Glomerular visceral epithelial cell (primary cell): ENCODE results near the gene R3HDM4.

Experiments used
- DNase-seq: peaks from one replicate; pipeline ENCODE4 v3.0.0-alpha.2; 2016; ENCODE audit errors: extremely low spot score

R3HDM4 gene

DNA sequence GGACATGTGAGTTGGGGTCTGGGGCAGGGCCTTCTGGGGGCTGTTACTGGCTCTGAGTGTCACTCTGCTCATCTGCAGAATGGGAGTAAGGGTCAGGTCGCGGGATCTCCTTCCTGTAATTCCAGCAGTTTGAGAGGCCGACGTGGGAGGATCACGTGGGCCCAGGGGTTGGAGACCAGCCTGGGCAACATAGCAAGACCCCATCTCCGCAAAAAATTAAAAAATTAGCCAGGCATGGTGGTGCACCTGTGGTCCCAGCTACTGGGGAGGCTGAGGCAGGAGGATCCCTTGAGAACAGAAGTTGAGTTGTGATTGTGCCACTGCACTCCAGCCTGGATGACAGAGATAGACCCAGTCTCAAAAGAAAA, 16.9 kb upstream of the R3HDM4 start:
- no peak for DNase-seq

DNA sequence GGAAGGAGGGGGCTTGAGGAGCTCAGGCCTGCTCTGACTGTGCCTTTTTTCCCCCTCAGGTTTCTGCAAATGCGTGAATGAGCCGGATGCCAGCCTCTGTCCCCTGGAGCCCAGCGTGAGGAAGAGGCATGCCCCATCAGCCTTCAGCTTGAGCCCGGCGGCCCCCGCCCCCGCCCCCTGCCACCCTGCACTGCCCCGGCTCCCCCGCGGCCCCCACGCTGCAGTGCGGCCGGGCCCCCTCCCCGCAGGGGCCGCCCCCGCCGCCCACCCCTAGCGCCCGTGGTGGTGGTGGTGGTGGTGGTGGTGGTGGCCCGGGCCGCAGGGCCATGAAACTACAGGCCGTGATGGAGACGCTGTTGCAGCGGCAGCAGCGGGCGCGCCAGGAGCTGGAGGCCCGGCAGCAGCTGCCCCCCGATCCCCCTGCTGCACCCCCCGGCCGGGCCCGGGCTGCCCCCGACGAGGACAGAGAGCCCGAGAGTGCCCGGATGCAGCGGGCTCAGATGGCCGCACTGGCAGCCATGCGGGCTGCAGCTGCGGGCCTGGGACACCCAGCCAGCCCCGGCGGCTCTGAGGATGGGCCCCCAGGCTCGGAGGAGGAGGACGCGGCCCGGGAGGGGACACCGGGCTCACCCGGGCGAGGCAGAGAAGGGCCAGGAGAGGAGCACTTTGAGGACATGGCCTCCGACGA, 16.3 kb upstream of the R3HDM4 start:
- no peak for DNase-seq

DNA sequence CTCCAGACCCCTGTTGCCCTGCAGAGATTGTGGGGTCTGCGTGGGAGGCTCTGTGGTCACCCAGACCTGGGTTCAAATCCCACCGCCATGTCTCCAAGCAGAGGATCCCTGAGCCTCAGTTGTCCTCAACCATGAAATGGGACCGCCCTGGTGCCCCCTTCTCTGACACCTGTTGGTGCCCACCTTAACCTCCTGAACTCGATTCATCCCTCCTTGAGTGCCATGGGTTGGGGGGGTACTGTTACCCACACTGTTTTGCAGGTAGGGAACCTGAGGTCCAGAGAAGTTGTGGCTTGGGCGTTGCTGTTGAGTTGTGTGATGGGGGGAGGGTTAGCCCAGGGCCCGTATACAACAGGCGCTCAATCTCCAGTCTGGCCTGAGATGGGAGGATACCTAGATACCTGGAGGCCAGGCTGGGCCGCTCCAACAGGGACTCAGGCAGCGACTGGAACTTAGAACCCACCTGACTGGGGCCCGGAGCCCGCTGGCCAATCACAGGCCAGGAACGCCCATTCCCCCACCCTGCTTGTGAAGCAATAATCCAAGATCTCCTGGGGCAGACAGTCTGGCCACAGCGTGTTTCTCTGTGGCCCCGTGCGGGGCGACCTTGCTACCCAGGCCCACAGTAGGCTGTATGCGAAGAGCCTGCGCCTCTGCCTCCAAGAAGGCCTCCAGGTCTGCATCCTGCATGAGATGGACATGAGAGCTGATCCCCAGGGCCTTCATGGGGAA, 15.6 kb upstream of the R3HDM4 start:
- DNase-seq: no peak

DNA sequence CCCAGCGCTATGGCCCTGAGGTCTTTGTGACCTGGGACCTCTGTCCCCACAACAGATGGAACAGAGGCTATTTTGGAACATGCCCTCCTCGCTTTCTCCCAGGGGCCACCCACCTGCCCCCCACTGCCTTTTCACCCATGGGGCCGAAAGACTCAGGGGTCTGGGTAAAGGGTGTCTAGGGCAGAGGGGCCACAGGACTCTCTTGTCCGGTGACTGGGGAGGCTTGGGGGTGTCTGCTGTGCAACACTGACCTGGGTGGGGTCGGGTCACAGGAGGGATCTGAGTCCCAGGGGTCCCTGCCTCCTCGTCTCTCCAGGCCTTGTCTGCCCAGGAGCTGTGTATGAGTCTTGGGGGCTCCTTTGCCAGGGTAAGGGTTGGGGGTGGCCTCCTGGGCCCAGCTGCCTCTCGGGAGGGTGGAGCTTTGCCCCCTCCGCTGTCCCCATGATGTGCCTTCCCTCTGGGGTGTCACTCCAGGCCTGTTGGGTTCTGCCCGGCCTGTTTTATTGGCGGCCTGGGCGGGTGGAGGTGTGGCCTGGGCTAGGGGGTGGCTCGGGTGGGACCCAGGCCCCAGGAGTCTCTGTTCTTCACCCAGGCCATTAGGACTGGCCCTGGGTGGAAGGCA, 14.9 kb upstream of the R3HDM4 start:
- no peak for DNase-seq

DNA sequence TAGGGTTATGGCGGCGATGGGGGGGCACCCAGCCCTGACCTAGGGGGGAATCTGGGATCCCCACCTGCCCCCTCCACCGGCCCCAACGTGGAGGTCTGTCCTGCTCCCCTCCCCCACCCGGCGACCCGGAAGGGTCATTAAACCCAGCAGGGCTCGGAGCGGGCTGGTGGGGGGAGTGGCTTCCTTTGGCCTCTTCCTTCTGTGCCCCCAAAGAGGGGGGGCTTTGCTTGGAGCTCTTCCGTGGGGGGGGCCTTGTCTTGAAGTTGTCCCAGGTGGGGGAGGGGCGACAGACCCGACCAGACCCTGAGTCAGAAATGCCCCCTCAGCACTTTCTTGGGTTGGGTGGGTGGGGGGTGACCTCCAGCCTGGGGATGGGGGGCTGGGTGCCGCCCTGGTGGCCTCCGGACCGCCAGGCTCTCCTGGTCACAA, 14.3 kb upstream of the R3HDM4 start:
- DNase-seq: no peak

DNA sequence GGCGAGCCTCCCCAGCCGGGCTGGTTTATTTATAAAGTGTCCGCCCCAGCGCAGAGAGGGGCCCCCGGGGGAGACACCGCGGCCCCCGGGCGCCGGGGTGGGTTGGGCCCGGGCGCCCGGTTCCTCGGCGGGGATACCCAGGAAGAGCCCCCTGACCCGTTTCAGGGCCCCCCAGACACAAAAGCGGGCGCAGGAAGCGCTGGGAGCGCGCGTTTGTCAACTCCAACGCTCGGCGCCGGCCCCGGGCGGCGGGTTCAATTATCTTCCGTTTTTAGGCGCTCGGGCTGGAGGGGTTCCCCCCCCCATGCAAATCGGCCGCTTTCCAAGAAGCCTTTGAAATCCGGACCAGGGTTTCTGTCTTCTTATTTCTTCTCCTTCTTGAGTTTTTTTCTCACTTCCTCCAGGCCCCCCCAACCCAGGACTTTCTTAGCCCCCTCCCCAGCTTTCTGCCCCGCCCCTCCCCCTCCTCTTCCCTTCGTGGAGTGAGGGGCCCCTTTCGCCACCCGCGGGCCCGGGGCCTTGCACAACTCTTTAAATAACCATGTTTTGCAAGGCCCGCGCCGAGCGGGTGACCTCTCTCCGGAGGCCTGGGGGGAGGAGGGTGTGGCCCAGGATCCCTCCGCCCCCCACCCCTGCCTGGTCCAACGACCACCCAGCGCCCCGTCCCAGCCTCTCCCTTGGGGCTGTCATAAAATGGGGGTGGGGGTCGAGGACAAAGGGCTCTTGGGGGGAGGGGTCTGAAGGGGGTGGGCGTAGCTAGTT, 13.8 kb upstream of the R3HDM4 start:
- peak; percentile 37 for DNase-seq

DNA sequence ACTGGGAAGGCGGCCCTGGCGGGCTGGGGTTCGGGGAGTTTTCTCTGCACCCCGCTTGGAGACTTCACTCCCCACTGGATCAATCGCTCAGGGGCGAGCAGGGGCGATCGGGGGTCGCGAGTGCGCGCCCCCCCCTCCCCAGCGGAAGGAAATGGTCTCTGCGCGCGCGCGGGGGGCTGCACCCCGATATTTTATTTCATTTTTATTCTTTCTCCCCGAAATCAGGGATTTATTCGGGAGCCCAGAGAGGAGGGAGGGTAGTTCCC, 13.2 kb upstream of the R3HDM4 start:
- no peak for DNase-seq

DNA sequence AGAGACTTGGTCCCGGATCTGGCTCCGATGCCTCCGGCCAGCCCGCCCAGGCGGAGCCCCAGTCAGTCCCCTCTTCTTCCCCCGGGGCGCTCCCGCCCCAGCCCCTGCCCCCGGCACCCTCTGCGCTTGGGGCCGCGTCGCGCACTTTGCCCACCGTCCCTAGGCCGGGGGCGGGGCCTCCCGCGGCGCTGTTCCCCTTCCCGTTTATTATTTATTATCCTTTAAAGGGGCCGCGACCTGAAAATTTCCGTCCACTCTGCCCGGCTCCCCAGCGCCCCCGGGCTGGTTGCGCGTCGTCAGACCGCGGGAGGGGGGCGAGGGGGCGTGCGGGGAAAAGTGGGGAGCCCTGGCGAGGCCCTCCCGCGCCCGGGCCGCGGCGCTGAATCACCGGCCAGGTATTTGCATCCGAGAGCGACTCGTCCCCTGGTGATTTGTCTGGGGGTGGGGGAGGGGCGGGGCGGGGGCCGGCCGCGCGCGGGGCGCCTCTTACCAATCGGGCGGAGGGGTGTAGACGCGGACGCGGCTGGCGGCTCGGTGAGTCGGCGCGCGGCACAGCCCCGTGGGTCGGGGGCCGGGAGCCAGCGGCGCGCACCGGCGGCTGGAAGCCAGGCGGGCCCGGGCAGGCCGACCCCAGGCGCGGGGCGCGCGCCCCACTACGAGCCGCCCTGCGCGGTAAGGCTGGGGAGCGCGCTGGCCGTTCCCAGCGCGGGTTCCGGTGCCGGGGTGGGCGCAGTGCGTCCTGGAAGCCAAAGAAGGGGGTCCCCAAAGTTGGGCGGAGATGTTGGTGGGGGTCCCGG, 12.7 kb upstream of the R3HDM4 start, which contains the start of gene ARID3A:
Gene ARID3A (plus strand): TSS at position 510 of the 797 bp plus-strand sequence. CDS start 3,494 bp downstream, outside the sequence.
- DNase-seq: peak; percentile 84

DNA sequence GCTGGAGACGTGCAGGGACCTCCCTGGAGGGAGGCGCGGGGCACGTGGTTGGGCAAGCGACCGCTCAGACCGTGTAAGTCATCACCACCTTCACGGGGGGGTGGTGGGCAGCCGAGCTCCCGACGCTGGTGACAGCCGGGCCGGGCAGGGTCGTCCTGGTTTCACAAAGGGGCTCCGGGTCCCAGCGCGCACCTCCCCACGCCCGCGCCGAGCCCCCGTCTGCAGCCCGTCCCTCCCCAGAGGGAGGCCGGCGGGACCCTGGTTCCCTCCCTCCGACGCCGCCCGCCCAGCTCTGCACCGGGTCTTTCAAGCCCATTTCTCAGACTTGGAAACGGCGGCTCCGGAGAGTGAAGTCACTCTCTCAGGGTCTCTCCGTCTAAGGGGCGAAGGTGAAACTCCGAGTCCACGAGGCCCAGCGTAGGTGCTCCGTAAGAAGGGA, 12.1 kb upstream of the R3HDM4 start:
- peak; percentile 32 for DNase-seq

DNA sequence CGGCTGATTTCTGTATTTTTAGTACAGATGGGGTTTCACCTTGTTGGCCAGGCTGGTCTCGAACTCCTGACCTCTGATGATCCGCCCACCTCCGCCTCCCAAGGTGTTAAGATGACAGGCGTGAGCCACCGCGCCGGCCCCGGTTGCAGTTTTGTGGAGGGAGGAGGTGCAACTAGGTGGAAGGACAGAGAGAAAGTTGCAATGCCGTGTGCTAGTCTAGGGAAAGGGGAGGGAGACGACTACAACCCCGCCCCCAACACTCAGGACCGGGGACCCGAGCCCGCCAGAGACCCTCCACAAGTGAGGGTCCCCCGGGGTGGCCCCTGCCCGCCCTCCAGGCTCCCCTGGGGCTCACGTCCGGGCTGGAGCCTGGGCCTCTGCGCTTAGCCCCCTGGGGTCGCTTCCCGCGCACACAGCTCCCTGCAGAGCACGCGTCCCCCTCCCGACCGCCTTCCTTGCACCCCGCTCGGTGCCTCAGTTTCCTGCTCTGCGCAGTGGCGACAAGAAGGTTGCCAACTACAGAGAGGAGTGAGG, 11.6 kb upstream of the R3HDM4 start:
- no peak for DNase-seq

DNA sequence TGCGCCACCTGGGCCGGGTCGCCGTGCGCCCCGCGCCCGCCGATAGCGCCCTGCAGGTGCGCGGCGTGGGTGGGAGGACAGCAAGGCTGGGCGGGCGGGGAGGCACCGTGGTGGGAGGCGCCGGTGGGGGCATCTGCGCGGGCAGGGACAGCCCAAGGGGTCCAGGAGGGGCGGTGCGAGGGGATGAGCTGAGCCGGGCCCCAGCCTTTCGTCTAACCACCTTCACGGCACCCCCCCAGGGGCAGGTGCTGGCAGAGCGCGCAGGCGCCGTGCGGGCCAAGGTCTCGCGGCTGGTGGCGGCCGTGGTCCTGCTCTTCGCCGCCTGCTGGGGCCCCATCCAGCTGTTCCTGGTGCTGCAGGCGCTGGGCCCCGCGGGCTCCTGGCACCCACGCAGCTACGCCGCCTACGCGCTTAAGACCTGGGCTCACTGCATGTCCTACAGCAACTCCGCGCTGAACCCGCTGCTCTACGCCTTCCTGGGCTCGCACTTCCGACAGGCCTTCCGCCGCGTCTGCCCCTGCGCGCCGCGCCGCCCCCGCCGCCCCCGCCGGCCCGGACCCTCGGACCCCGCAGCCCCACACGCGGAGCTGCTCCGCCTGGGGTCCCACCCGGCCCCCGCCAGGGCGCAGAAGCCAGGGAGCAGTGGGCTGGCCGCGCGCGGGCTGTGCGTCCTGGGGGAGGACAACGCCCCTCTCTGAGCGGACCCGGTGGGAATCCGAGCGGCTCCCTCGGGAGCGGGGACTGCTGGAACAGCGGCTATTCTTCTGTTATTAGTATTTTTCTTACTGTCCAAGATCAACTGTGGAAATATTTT, 7.2 kb upstream of the R3HDM4 start:
- DNase-seq: no peak

DNA sequence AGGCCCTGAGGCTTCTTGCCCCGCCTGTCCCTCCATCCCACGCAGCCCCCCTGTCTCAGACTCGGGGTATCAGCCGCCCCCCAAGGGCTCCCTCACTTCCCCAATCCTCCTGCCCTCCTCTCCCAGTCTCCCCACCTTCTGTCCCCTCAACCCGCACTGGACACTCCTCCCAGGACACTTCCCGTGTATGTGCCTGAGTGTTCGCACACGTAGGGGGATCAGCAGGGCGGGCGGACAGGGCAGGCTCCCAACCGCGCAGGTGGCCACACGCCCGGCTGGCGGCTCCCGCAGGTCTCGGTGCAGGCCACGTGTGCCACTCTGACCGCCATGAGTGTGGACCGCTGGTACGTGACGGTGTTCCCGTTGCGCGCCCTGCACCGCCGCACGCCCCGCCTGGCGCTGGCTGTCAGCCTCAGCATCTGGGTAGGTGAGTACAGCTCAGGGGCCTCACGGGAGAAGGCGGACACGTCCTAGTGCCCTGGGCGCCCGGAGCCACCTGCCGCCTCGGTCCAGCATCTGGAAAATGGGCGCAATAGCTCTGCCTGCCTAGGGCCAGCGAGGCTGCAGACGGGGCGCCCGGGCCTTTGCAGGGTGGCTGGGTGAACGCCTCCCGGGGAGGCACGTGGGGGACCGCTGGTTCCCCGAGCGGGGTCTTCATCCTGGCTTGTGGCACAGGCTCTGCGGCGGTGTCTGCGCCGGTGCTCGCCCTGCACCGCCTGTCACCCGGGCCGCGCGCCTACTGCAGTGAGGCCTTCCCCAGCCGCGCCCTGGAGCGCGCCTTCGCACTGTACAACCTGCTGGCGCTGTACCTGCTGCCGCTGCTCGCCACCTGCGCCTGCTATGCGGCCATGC, 6.4 kb upstream of the R3HDM4 start:
- DNase-seq: peak; percentile 25

DNA sequence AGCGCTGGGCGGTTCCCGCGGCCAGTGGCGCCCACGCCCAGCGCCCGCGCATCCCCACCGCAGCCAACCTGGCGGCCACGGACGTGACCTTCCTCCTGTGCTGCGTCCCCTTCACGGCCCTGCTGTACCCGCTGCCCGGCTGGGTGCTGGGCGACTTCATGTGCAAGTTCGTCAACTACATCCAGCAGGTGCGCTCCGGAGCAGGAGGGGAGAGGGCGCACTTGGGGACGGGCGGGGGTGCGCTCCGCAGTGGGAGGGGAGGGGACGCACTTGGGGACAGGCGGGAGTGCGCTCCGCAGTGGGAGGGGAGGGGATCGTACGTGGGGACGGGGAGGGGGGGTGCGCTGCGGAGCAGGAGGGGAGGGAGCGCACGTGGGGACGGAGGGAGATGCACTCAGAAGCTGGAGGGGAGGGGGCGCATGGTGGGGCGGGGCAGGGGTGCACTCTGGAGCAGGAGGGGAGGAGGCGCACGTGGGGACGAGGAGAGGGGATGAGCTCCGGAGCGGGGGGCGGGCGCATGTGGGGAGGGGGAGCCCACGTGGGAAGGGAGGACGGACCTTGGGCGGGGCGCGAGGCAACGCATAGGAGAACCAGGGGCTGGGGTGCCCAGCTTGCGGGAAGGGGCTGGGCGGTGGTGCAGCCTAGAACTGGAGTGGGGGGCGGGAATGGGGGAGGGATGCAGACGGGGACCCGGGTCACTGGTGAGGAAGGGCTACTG, 5.6 kb upstream of the R3HDM4 start:
- no peak for DNase-seq

DNA sequence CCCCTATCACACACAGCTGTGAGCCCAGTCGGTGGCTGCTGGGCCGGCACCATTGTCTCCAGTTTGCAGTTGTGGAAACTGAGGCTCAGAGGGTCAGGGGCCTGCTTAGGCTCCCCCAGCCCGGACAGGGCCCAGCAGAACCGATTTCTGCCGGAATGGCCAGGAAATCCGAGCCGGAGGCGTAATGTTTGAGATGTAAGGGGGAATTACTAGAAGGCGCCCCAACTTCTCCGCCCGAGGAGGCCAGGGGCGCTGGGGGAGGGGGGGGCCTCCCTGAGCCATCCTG, 5.1 kb upstream of the R3HDM4 start:
- DNase-seq: no peak

DNA sequence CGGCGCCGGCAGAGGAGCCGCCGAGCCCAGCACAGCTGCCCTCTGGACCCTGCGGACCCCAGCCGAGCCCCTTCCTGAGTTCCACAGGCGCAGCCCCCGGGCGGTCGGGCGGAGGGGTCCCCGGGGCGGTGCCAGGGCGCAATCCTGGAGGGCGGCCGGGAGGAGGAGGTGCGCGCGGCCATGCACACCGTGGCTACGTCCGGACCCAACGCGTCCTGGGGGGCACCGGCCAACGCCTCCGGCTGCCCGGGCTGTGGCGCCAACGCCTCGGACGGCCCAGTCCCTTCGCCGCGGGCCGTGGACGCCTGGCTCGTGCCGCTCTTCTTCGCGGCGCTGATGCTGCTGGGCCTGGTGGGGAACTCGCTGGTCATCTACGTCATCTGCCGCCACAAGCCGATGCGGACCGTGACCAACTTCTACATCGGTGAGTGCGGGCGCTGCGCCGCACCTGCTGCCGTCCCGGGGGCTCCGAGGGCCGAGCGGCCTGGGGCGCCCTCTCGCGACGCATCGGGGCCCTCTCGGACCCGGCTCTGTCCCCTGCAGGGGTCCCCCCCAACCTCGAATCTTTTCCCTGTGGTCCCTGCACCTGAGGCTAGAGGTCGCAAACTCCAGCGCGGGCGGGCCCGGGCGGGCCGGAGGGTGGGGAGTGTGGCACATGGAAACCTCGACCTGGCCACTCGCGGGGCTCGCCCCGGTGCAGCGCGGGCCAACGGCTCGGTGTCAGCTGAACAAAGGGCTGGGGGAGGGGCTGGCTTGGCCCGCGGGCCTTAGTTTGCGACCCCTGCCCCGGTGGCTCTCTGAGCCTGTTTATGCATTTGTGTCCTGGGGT, 4.5 kb upstream of the R3HDM4 start, which contains the start of gene KISS1R:
Gene KISS1R (plus strand): TSS at position 11 of the 829 bp plus-strand sequence. CDS start 170 bp downstream, at position 181.
- DNase-seq: peak; percentile 49

DNA sequence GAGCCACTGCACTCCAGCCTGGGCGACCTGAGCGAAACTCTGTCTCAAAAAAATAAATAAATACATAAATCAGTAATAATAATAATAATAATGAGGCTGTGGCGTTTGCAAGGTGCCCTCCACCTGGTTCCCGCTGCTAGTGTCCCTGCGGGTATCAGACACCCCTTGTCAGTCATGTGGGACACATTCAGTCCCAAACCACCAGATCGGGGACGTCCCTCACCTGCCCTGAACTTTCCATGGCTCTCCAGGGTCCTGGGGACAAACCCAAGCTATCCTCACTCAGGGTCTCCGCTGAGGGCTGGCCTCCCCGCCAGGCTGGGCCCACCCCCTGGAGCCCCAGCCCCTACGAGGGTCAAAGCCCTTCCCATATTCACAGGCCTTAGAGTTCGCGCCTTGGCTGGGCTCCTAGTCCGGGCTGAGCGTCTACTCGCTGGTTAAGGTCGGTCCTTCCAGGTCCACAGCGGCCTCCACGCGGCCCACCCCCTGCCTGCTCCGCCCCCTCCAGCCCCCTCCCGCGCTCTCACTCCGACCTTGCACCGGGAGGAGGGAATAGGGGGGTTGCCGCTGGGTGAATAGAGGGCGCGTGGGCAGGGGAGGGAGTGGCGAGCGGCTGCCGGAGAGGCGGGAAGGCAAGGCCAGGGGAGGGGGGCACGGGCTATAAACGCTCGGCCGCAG, 3.8 kb upstream of the R3HDM4 start:
- no peak for DNase-seq
